HL-60 (cell line): Measurements from ENCODE around the gene UBE2A.

Experiments used
- DNase-seq, 2 experiments: peaks; one replicate each; pipeline ENCODE4 v3.0.0-alpha.2; 2010 to 2020; ENCODE audit warnings: low read depth in 1 of 2, low spot score in 1 of 2
- H3K27ac ChIP-seq: fragments of 250-450 bp; sonication (Bioruptor Pico); replicated peaks from 2 replicates; pipeline ENCODE4 v1.5.1; 2020; ENCODE audit warnings: mild to moderate bottlenecking, moderate library complexity
- H3K27me3 ChIP-seq: fragments of 250-450 bp; sonication (Bioruptor Pico); 2 replicates; pipeline ENCODE4 v1.5.1; 2021; ENCODE audit warnings: mild to moderate bottlenecking, moderate library complexity; ENCODE audit not compliant: insufficient read depth, poor library complexity, severe bottlenecking
- H3K4me3 ChIP-seq: replicated peaks from 2 replicates; pipeline ENCODE4 v1.5.1; 2011; ENCODE audit warnings: mild to moderate bottlenecking, control low read depth, low read length; ENCODE audit not compliant: insufficient read depth
- GABPA ChIP-seq: IDR thresholded peaks from 2 replicates; pipeline ENCODE4 v1.6.1; 2012; ENCODE audit warnings: low read depth
- POLR2AphosphoS5 ChIP-seq: IDR thresholded peaks from 2 replicates; pipeline ENCODE4 v1.6.1; 2012; ENCODE audit warnings: low read depth
- REST ChIP-seq: IDR thresholded peaks from 2 replicates; pipeline ENCODE4 v1.6.1; 2012; ENCODE audit warnings: low read depth; ENCODE audit not compliant: insufficient replicate concordance
- SPI1 ChIP-seq: IDR thresholded peaks from 2 replicates; pipeline ENCODE4 v1.6.1; 2012; ENCODE audit warnings: low read depth, mild to moderate bottlenecking, borderline replicate concordance
- TF ChIP-seq, protein P1 (sequence below): IDR thresholded peaks from one replicate; pipeline ENCODE4 v1.5.1; 2011; ENCODE audit warnings: low read length, control low read depth, inconsistent platforms; ENCODE audit not compliant: insufficient read depth

The UBE2A gene

GRCh38 chrX:119539872-119540271, 34.5 kb upstream of the UBE2A start:
- Histone ChIP-seq H3K27ac (no peak overlapping the region), H3K27me3 (no peaks in the 10 kb centered on the region), H3K4me3 (no peak overlapping the region)
- DNase-seq = no peak
- TF ChIP-seq POLR2AphosphoS5 (no peak), SPI1 (no peak), REST (no peak), GABPA (no peak)
- TF ChIP-seq, protein P1, sequence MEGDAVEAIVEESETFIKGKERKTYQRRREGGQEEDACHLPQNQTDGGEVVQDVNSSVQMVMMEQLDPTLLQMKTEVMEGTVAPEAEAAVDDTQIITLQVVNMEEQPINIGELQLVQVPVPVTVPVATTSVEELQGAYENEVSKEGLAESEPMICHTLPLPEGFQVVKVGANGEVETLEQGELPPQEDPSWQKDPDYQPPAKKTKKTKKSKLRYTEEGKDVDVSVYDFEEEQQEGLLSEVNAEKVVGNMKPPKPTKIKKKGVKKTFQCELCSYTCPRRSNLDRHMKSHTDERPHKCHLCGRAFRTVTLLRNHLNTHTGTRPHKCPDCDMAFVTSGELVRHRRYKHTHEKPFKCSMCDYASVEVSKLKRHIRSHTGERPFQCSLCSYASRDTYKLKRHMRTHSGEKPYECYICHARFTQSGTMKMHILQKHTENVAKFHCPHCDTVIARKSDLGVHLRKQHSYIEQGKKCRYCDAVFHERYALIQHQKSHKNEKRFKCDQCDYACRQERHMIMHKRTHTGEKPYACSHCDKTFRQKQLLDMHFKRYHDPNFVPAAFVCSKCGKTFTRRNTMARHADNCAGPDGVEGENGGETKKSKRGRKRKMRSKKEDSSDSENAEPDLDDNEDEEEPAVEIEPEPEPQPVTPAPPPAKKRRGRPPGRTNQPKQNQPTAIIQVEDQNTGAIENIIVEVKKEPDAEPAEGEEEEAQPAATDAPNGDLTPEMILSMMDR = no peak

DNA sequence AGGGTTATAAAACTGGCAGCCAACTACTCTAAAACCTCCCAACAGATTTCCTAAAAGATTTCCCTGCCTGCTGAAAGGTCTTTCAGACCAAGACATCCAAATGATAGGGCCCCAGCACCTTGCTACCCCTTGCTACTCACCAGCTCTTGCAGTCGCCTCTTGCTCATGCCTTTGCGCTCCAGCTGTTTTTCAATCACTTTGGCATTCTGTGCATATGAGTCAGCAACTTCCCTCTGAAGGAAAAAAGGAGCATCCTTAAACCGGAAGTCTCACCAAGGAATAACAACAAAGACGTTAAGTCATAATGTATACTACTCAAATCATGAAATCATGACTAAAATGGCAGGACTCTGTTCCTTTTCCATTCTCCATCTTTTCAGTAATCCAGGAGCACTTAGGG, 33.2 kb upstream of the UBE2A start:
- TF ChIP-seq, protein P1 = no peak
- TF ChIP-seq POLR2AphosphoS5 = no peak
- no peak for TF ChIP-seq SPI1
- no peak for TF ChIP-seq REST
- Histone ChIP-seq H3K27ac (no peak overlapping the region), H3K27me3 (no peaks in the 10 kb centered on the region), H3K4me3 (no peak overlapping the region)
- no peak for DNase-seq

GRCh38 chrX:119549327-119550016, 24.9 kb upstream of the UBE2A start:
- DNase-seq = no peak
- TF ChIP-seq REST (no peak), SPI1 (no peak), POLR2AphosphoS5 (no peak), GABPA (no peak)
- TF ChIP-seq, protein P1 = no peak
- no peaks in the 10 kb centered on the region for H3K27me3 ChIP-seq
- H3K27ac ChIP-seq = no peak overlapping the region
- H3K4me3 ChIP-seq = no peak overlapping the region
